Measurements from ENCODE around the gene IRF2BP1. TPM values are rescaled to one million over a fixed set of nuclear protein-coding genes. Genes with fewer than 3 reads are reported as not detected.

IRF2BP1 gene
- total RNA-seq, 4 donors from 2014 or later, result 17.1 to 40.6 (median 28.6) TPM

- peaks cover 4 to 14% (median 8%) of the 10 kb centered on the region in 3 donors for H3K27me3 ChIP-seq
- H3K9me3 ChIP-seq, result no peaks in the 10 kb centered on the region
- DNase-seq (no peak), ATAC-seq (no peak)
- no peak within 1 kb of the TSS for H3K27ac ChIP-seq
- TF ChIP-seq CTCF (IDR thresholded peaks at IDR 0.05 in 4 of 5, conservative IDR thresholded peaks at IDR 0.05 in 1 of 5) (no peak), POLR2A (IDR thresholded peaks at IDR 0.05) (no peak)
- no peak within 1 kb of the TSS for H3K4me3 ChIP-seq
- no peaks in the 10 kb centered on the region for H3K4me1 ChIP-seq
- in situ Hi-C loops (cut with MboI; ENCODE audit: low sequenced_read_pairs in 4 of 4) (no loop called here), intact Hi-C loops (cut with DNase I; ENCODE audit: low total_unique reads) (no loop called here)
- no peaks in the 10 kb centered on the region for H3K36me3 ChIP-seq
Observed at GRCh38 chr19:45913874-45914830, 28.2 kb upstream of the IRF2BP1 start, which contains the start of gene NANOS2. NANOS2 (minus strand) TSS chr19:45914778; CDS start chr19:45914693, 85 bp downstream.

GRCh38 chr19:45911291-45911690 is 25.4 kb upstream of the IRF2BP1 start:
- no peaks in the 10 kb centered on the region for H3K9me3 ChIP-seq
- TF ChIP-seq CTCF (IDR thresholded peaks at IDR 0.05 in 4 of 5, conservative IDR thresholded peaks at IDR 0.05 in 1 of 5) (no peak), POLR2A (IDR thresholded peaks at IDR 0.05) (no peak)
- H3K27me3 ChIP-seq, result peaks cover 1 to 10% (median 8%) of the 10 kb centered on the region in 3 donors
- H3K27ac ChIP-seq, result no peak overlapping the region
- intact Hi-C loops (cut with DNase I; ENCODE audit: low total_unique reads) (no loop called here), in situ Hi-C loops (cut with MboI; ENCODE audit: low sequenced_read_pairs in 4 of 4) (no loop called here)
- H3K4me3 ChIP-seq, result no peak overlapping the region
- H3K4me1 ChIP-seq, result no peaks in the 10 kb centered on the region
- H3K36me3 ChIP-seq, result no peaks in the 10 kb centered on the region
- DNase-seq (no peak), ATAC-seq (no peak)

DNA sequence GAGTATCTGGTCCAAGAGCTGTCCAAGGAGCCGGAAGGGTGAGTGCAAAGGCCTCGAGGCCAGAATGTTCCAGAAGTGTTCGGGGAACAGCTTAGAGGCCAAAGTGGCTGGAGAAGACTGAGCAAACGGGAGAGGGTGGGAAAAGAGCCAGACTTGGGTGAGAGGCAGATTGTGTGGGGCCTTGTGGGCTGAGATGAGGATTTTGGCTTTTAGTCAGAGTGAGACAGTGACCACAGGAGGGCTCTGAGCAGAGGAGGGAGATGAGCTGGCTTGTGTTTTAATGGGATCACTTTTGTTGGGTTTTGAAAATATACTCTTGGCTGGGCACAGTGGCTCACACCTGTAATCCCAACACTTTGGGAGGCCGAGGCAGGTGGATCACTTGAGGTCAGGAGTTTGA is 23.0 kb upstream of the IRF2BP1 start:
- H3K36me3 ChIP-seq, result no peaks in the 10 kb centered on the region
- H3K4me3 ChIP-seq, result no peak overlapping the region
- no peak overlapping the region for H3K27ac ChIP-seq
- no peaks in the 10 kb centered on the region for H3K4me1 ChIP-seq
- DNase-seq (no peak), ATAC-seq (no peak)
- peaks cover 0 to 10% (median 8%) of the 10 kb centered on the region in 3 donors for H3K27me3 ChIP-seq
- TF ChIP-seq CTCF (IDR thresholded peaks at IDR 0.05 in 4 of 5, conservative IDR thresholded peaks at IDR 0.05 in 1 of 5), result no peak
- no peak for TF ChIP-seq POLR2A (IDR thresholded peaks at IDR 0.05)
- in situ Hi-C loops (cut with MboI; ENCODE audit: low sequenced_read_pairs in 4 of 4), result no loop called here
- H3K9me3 ChIP-seq, result no peaks in the 10 kb centered on the region
- intact Hi-C loops (cut with DNase I; ENCODE audit: low total_unique reads), result loop anchor here (10.0 kb wide), 1 partner anchor 1576 kb away; the partner anchor contains the start of gene KPTN

DNA sequence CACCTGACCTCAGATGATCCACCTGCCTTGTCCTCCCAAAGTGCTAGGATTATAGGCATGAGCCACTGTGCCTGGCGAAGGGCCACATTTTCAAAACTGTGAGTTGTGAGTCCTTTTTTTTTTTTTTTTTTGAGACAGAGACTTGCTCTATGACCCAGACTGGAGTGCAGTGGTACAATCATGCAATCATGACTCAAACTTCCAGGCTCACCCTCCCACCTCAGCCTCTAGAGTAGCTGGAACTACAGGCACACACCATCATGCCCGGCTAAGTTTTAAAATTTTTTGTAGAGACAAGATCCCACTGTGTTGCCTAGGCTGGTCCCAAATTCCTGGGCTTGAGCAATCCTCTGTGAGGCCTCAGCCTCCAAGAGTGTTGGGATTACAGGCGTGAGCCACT is 20.3 kb upstream of the IRF2BP1 start:
- in situ Hi-C loops (cut with MboI; ENCODE audit: low sequenced_read_pairs in 4 of 4), result no loop called here
- Histone ChIP-seq H3K4me1 (peaks cover 4 to 11% of the 10 kb centered on the region in 2 donors), H3K27ac (no peak overlapping the region), H3K4me3 (no peak overlapping the region), H3K36me3 (no peaks in the 10 kb centered on the region), H3K9me3 (no peaks in the 10 kb centered on the region), H3K27me3 (no peaks in the 10 kb centered on the region)
- intact Hi-C loops (cut with DNase I; ENCODE audit: low total_unique reads), result loop anchor here (10.0 kb wide), 1 partner anchor 1579 kb away; the partner anchor contains the start of gene KPTN
- DNase-seq, result no peak
- ATAC-seq, result no peak
- no peak for TF ChIP-seq CTCF (IDR thresholded peaks at IDR 0.05 in 4 of 5, conservative IDR thresholded peaks at IDR 0.05 in 1 of 5)
- TF ChIP-seq POLR2A (IDR thresholded peaks at IDR 0.05), result no peak
